Mesendoderm (in vitro differentiated cells): ENCODE results near the gene HPD.

ENCODE experiments used
- DNase-seq: peaks from one replicate; pipeline ENCODE4 v3.0.0; 2013
- H2AK5ac ChIP-seq: 2 replicates; pipeline ENCODE4 v1.6.1; 2013; ENCODE audit warnings: low read length, inconsistent platforms
- H2BK120ac ChIP-seq: 2 replicates; pipeline ENCODE4 v1.6.1; 2013; ENCODE audit warnings: low read depth, mild to moderate bottlenecking, low read length, moderate library complexity, mixed read lengths
- H2BK15ac ChIP-seq: replicated peaks from 2 replicates; pipeline ENCODE4 v1.6.1; 2013; ENCODE audit warnings: low read depth, mild to moderate bottlenecking, moderate library complexity
- H2BK5ac ChIP-seq: 2 replicates; pipeline ENCODE4 v1.6.1; 2013; ENCODE audit warnings: low read length, inconsistent platforms
- H3K18ac ChIP-seq: 2 replicates; pipeline ENCODE4 v1.6.1; 2013; ENCODE audit warnings: mild to moderate bottlenecking, low read length, mixed read lengths
- H3K23ac ChIP-seq: one replicate; pipeline ENCODE4 v1.6.1; 2013; ENCODE audit warnings: low read length
- H3K27ac ChIP-seq: 2 replicates; pipeline ENCODE4 v1.5.1; 2013; ENCODE audit warnings: low read depth, mild to moderate bottlenecking, inconsistent platforms, low read length, moderate library complexity
- H3K27me3 ChIP-seq: 2 replicates; pipeline ENCODE4 v1.6.1; 2013; ENCODE audit warnings: low read length, control low read depth, mild to moderate bottlenecking, inconsistent platforms; ENCODE audit not compliant: insufficient read depth, poor library complexity
- H3K36me3 ChIP-seq: 2 replicates; pipeline ENCODE4 v1.6.1; 2013; ENCODE audit warnings: low read length, inconsistent platforms; ENCODE audit not compliant: control insufficient read depth, insufficient read depth
- H3K4ac ChIP-seq: one replicate; pipeline ENCODE4 v1.6.1; 2013; ENCODE audit warnings: low read depth, mild to moderate bottlenecking, low read length, moderate library complexity
- H3K4me1 ChIP-seq: 2 replicates; pipeline ENCODE4 v1.6.1; 2013; ENCODE audit warnings: low read depth, low read length, inconsistent platforms; ENCODE audit not compliant: control insufficient read depth
- H3K4me2 ChIP-seq: 2 replicates; pipeline ENCODE4 v1.6.1; 2013; ENCODE audit warnings: low read length
- H3K4me3 ChIP-seq: 2 replicates; pipeline ENCODE4 v1.5.1; 2013; ENCODE audit warnings: mild to moderate bottlenecking, low read length
- H3K56ac ChIP-seq: one replicate; pipeline ENCODE4 v1.6.1; 2013; ENCODE audit warnings: low read length
- H3K79me1 ChIP-seq: 2 replicates; pipeline ENCODE4 v1.6.1; 2013; ENCODE audit warnings: low read length, inconsistent platforms
- H3K79me2 ChIP-seq: 2 replicates; pipeline ENCODE4 v1.6.1; 2013; ENCODE audit warnings: mild to moderate bottlenecking, low read length; ENCODE audit not compliant: control insufficient read depth, insufficient read depth
- H3K9ac ChIP-seq: 2 replicates; pipeline ENCODE4 v1.6.1; 2013; ENCODE audit warnings: low read length, inconsistent platforms
- H4K5ac ChIP-seq: one replicate; pipeline ENCODE4 v1.6.1; 2013; ENCODE audit warnings: low read length
- H4K8ac ChIP-seq: one replicate; pipeline ENCODE4 v1.6.1; 2013; ENCODE audit warnings: low read depth, mild to moderate bottlenecking, control low read depth, low read length, moderate library complexity
- WGBS: extraction: QIAGEN DNeasy Blood & Tissue Kit; methylation state at CpG from one replicate; pipeline ENCODE4 v1.1.7; 2013; ENCODE audit warnings: low lambda C conversion rate, missing lambda C conversion rate; ENCODE audit not compliant: insufficient coverage; ENCODE audit errors: extremely low coverage; 5-methylcytosine and 5-hydroxymethylcytosine counted together

The HPD gene

DNA sequence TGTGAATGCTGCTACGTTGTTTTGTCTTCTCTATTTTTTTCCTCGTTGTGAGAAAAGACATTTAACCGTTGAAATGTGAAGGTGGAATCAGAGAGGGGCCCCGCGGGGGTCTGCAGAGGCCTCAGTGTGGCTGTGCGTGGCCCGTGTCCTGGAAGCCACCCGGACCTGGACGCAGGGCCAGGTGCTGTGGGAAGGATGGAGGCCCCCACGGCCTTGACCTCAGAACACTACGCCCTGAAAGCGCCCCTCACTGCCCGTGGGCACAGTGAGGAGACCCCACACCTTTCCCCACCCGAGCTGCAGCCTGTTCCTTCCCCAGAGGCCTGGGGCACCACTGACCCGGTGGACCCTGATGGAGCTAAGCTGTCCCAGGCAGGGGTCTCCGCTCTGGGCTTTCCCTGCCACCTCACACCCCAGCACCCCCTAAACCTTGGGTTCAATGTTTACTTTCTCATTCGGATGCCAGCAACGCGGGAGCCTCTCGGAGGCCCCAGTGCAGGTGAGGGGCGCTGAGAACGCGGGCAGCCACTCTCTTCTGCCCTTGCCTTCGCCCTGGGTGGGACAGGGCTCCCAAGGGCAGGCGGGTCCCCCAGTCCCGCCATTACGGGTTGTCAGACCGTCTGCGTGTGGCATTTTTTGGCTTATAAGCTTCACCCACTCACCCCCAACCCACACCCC is 27.9 kb downstream of the HPD start:
- no peak overlapping the region for H4K8ac ChIP-seq
- H2BK15ac ChIP-seq = no peak overlapping the region
- WGBS = no CpG with 5 or more reads among the region's 29 CpGs
- DNase-seq = no peak
- H3K79me2 ChIP-seq = no peaks in the 10 kb centered on the region
- H2AK5ac ChIP-seq = no peak overlapping the region
- H3K36me3 ChIP-seq = peaks cover 6% of the 10 kb centered on the region
- no peak overlapping the region for H3K56ac ChIP-seq
- no peak overlapping the region for H3K4me2 ChIP-seq
- H3K23ac ChIP-seq = no peak overlapping the region
- no peak overlapping the region for H2BK120ac ChIP-seq
- H3K27ac ChIP-seq = no peak overlapping the region
- H3K9ac ChIP-seq = no peak overlapping the region
- H4K5ac ChIP-seq = no peak overlapping the region
- H2BK5ac ChIP-seq = no peak overlapping the region
- H3K79me1 ChIP-seq = no peaks in the 10 kb centered on the region
- no peaks in the 10 kb centered on the region for H3K27me3 ChIP-seq
- no peak overlapping the region for H3K4me3 ChIP-seq
- no peak overlapping the region for H3K18ac ChIP-seq
- H3K4ac ChIP-seq = no peak overlapping the region
- no peaks in the 10 kb centered on the region for H3K4me1 ChIP-seq

GRCh38 chr12:121830134-121830533 is 28.5 kb downstream of the HPD start:
- Histone ChIP-seq H3K4me2 (no peak overlapping the region), H3K18ac (no peak overlapping the region), H2BK5ac (no peak overlapping the region), H3K56ac (no peak overlapping the region), H4K5ac (no peak overlapping the region), H3K27me3 (no peaks in the 10 kb centered on the region), H3K4me1 (no peaks in the 10 kb centered on the region), H4K8ac (no peak overlapping the region), H3K79me1 (no peaks in the 10 kb centered on the region), H2AK5ac (no peak overlapping the region), H3K4ac (no peak overlapping the region), H2BK15ac (no peak overlapping the region), H2BK120ac (no peak overlapping the region), H3K4me3 (no peak overlapping the region), H3K36me3 (peaks cover 6% of the 10 kb centered on the region), H3K9ac (no peak overlapping the region), H3K23ac (no peak overlapping the region), H3K79me2 (no peaks in the 10 kb centered on the region), H3K27ac (no peak overlapping the region)
- WGBS = no CpG with 5 or more reads among the region's 23 CpGs
- no peak for DNase-seq

GRCh38 chr12:121829250-121829918 is 29.3 kb downstream of the HPD start:
- Histone ChIP-seq H2BK5ac (no peak overlapping the region), H4K8ac (no peak overlapping the region), H2BK120ac (no peak overlapping the region), H3K36me3 (peaks cover 6% of the 10 kb centered on the region), H3K9ac (no peak overlapping the region), H3K79me1 (no peaks in the 10 kb centered on the region), H3K79me2 (no peaks in the 10 kb centered on the region), H3K4me3 (no peak overlapping the region), H3K56ac (no peak overlapping the region), H3K27ac (no peak overlapping the region), H3K4ac (no peak overlapping the region), H3K27me3 (no peaks in the 10 kb centered on the region), H3K4me2 (no peak overlapping the region), H3K4me1 (no peaks in the 10 kb centered on the region), H3K18ac (no peak overlapping the region), H2AK5ac (no peak overlapping the region), H3K23ac (no peak overlapping the region), H4K5ac (no peak overlapping the region), H2BK15ac (no peak overlapping the region)
- DNase-seq = no peak
- WGBS = no CpG with 5 or more reads among the region's 7 CpGs

DNA sequence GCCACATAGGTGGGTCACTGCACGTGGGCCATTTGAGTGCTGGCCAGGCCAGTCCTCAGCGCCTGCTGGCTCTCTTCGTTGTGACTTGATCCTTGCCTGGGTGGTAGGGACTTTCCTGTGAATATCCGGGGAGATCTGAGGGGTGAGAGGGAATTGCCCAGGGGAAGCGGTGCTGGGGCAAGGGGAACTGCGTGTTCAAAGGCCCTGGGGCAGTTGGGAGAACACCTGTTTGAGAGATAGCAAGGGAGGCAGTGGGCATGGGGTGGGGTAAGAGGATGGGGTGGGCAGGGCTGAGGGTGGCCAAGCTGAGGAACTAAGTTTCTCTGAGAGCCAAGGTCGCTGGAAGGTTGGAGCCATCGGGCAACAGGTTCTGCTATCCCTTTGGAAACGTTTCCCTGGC is 29.8 kb downstream of the HPD start:
- H2AK5ac ChIP-seq = no peak overlapping the region
- H2BK120ac ChIP-seq = no peak overlapping the region
- peaks cover 10% of the 10 kb centered on the region for H3K36me3 ChIP-seq
- no peak overlapping the region for H3K4me2 ChIP-seq
- no peaks in the 10 kb centered on the region for H3K79me1 ChIP-seq
- H2BK5ac ChIP-seq = no peak overlapping the region
- H3K23ac ChIP-seq = no peak overlapping the region
- no peak overlapping the region for H4K8ac ChIP-seq
- H3K4me3 ChIP-seq = no peak overlapping the region
- no peak overlapping the region for H2BK15ac ChIP-seq
- H3K27me3 ChIP-seq = no peaks in the 10 kb centered on the region
- WGBS = no CpG with 5 or more reads among the region's 9 CpGs
- H3K79me2 ChIP-seq = no peaks in the 10 kb centered on the region
- H3K27ac ChIP-seq = no peak overlapping the region
- H4K5ac ChIP-seq = no peak overlapping the region
- no peak overlapping the region for H3K4ac ChIP-seq
- no peak overlapping the region for H3K56ac ChIP-seq
- no peak overlapping the region for H3K18ac ChIP-seq
- no peak for DNase-seq
- no peaks in the 10 kb centered on the region for H3K4me1 ChIP-seq
- H3K9ac ChIP-seq = no peak overlapping the region

DNA sequence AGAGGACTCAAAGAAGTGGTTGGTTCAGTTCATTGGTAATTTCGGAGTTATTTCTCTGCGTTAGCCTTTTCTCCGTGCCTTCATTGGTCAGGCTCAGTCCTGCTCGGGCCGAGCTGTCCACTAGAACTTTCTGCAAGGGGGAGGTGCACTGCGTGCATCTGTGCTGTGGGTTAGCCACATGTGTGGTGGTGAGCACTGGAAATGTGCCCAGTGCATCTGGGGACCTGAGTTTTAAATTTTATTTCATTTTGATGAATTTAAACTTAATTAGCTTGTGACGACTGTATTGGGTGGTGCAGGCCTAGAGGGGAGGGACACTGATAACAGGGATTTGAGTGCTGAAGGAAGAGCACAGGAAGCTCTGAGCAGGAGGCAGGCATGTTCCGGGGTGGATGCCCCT is 30.4 kb downstream of the HPD start:
- no CpG with 5 or more reads among the region's 8 CpGs for WGBS
- H3K9ac ChIP-seq = no peak overlapping the region
- H3K23ac ChIP-seq = no peak overlapping the region
- H3K4me2 ChIP-seq = no peak overlapping the region
- H3K27ac ChIP-seq = no peak overlapping the region
- no peaks in the 10 kb centered on the region for H3K4me1 ChIP-seq
- no peak overlapping the region for H2AK5ac ChIP-seq
- H2BK15ac ChIP-seq = no peak overlapping the region
- H3K4me3 ChIP-seq = no peak overlapping the region
- no peak overlapping the region for H3K56ac ChIP-seq
- no peak overlapping the region for H2BK120ac ChIP-seq
- no peak overlapping the region for H4K8ac ChIP-seq
- H3K79me1 ChIP-seq = no peaks in the 10 kb centered on the region
- H3K79me2 ChIP-seq = no peaks in the 10 kb centered on the region
- H3K27me3 ChIP-seq = no peaks in the 10 kb centered on the region
- H4K5ac ChIP-seq = no peak overlapping the region
- no peak overlapping the region for H3K18ac ChIP-seq
- H3K36me3 ChIP-seq = peaks cover 13% of the 10 kb centered on the region
- H3K4ac ChIP-seq = no peak overlapping the region
- DNase-seq = no peak
- no peak overlapping the region for H2BK5ac ChIP-seq
